CD4-positive, alpha-beta memory T cell (primary cell): ENCODE data around the gene RBM20. TPM values are rescaled to one million over a fixed set of nuclear protein-coding genes. Genes with fewer than 3 reads are reported as not detected.

ENCODE experiments used
- CTCF ChIA-PET: fragments of 350-600 bp; sonication (Branson Sonifier 250); formaldehyde crosslinking; loops from one replicate; lab custom pipeline; 2021; ENCODE audit warnings: inconsistent platforms; ENCODE audit not compliant: partially characterized antibody; lab: Charles Lee
- POLR2A ChIA-PET: fragments of 350-600 bp; sonication (Branson Sonifier 250); formaldehyde crosslinking; loops from one replicate; lab custom pipeline; 2021; ENCODE audit not compliant: partially characterized antibody; lab: Charles Lee
- DNase-seq, 5 donors: peaks; one replicate each; pipeline versions ENCODE4 v3.0.0 to v3.0.0-alpha.2; 2020 to 2022; ENCODE audit warnings: mixed read lengths in 1 of 5
- H3K27ac ChIP-seq: one replicate; pipeline ENCODE4 v1.7.0; 2013; ENCODE audit warnings: low read depth, low read length
- H3K27me3 ChIP-seq: 2 replicates; pipeline ENCODE4 v1.7.0; 2013; ENCODE audit warnings: mild to moderate bottlenecking, low read length, moderate library complexity; ENCODE audit not compliant: insufficient read depth
- H3K36me3 ChIP-seq: 2 replicates; pipeline ENCODE4 v1.7.0; 2013; ENCODE audit warnings: mild to moderate bottlenecking, low read length, moderate library complexity; ENCODE audit not compliant: insufficient read depth
- H3K4me1 ChIP-seq: 2 replicates; pipeline ENCODE4 v1.7.0; 2013; ENCODE audit warnings: mild to moderate bottlenecking, low read length, moderate library complexity; ENCODE audit not compliant: insufficient read depth
- H3K4me3 ChIP-seq, 2 donors: one replicate each; pipeline ENCODE4 v1.7.0; 2013; ENCODE audit warnings: low read length in 2 of 2, mild to moderate bottlenecking in 1 of 2
- H3K9me3 ChIP-seq, 2 donors: one replicate each; pipeline ENCODE4 v1.7.0; 2013; ENCODE audit warnings: low read length in 2 of 2, control low read depth in 1 of 2; ENCODE audit not compliant: control insufficient read depth in 1 of 2
- H3K27ac Mint-ChIP-seq, 7 donors: one replicate each; pipeline ENCODE4 v1.8.0; 2020 to 2021; ENCODE audit warnings: mixed read lengths in 7 of 7, mild to moderate bottlenecking in 6 of 7, inconsistent platforms in 3 of 7, moderate library complexity in 3 of 7
- H3K27me3 Mint-ChIP-seq, 2 donors: one replicate each; pipeline ENCODE4 v1.8.0; 2020 to 2021; ENCODE audit warnings: mixed read lengths in 2 of 2
- H3K36me3 Mint-ChIP-seq, 2 donors: one replicate each; pipeline ENCODE4 v1.8.0; 2020 to 2021; ENCODE audit warnings: mixed read lengths in 2 of 2, inconsistent platforms in 1 of 2, mild to moderate bottlenecking in 1 of 2
- H3K4me1 Mint-ChIP-seq, 4 donors: one replicate each; pipeline ENCODE4 v1.8.0; 2020 to 2021; ENCODE audit warnings: mixed read lengths in 4 of 4, mild to moderate bottlenecking in 1 of 4
- H3K4me3 Mint-ChIP-seq, 8 donors: one replicate each; pipeline ENCODE4 v1.8.0; 2020 to 2021; ENCODE audit warnings: mixed read lengths in 8 of 8, mild to moderate bottlenecking in 7 of 8, moderate library complexity in 6 of 8, inconsistent platforms in 3 of 8
- H3K9me3 Mint-ChIP-seq, 8 donors: one replicate each; pipeline ENCODE4 v1.8.0; 2020 to 2021; ENCODE audit warnings: mixed read lengths in 8 of 8, mild to moderate bottlenecking in 5 of 8, inconsistent platforms in 3 of 8, moderate library complexity in 1 of 8
- intact Hi-C: fragments of 100-400 bp; cut with micrococcal nuclease; formaldehyde crosslinking; loops from one replicate; pipeline ENCODE4 v1.15.1; 2023
- polyA plus RNA-seq, 2 donors: library from polyadenylated mRNA; unstranded; fragments of 300-500 nt; fragmentation: Illumina TruSeq; gene quantifications; one replicate each; pipeline ENCODE4 v1.2.3, GENCODE V29; 2021
- total RNA-seq, 2 experiments: library from RNA; stranded (reverse); gene quantifications; one replicate each; pipeline ENCODE4 v1.2.3, GENCODE V29; 2021

Gene RBM20
- total and polyA plus RNA-seq, 4 experiments from 2014 or later: 0.03 TPM; not detected in 3

GRCh38 chr10:110686949-110687348 lies 42.8 kb downstream of the RBM20 start:
- ChIA-PET CTCF (interaction anchor here (2.0 kb wide), 1 partner anchor 15 kb away, joined by 8 read pairs; no protein-coding TSS in a partner anchor), POLR2A (no interaction called here)
- intact Hi-C loops: no loop called here
- H3K4me3 ChIP-seq: no peak overlapping the region
- Mint-ChIP-seq H3K4me1 (no peaks in the 10 kb centered on the region), H3K36me3 (no peaks in the 10 kb centered on the region), H3K27ac (no peak overlapping the region), H3K27me3 (peaks cover 3 to 9% of the 10 kb centered on the region in 2 donors), H3K9me3 (peaks cover 0 to 5% (median 0%) of the 10 kb centered on the region in 8 donors), H3K4me3 (no peak overlapping the region)
- H3K27ac ChIP-seq: no peak overlapping the region
- H3K27me3 ChIP-seq: no peaks in the 10 kb centered on the region
- no peak for DNase-seq
- no peaks in the 10 kb centered on the region for H3K4me1 ChIP-seq
- no peaks in the 10 kb centered on the region for H3K9me3 ChIP-seq
- H3K36me3 ChIP-seq: no peaks in the 10 kb centered on the region

- no peak for DNase-seq
- no peak overlapping the region for H3K27ac ChIP-seq
- POLR2A ChIA-PET: no interaction called here
- CTCF ChIA-PET: interaction anchor here (1.1 to 2.0 kb wide), 2 partner anchors 15 to 76 kb away, joined by 4 to 8 read pairs; no protein-coding TSS in a partner anchor
- H3K4me3 ChIP-seq: no peak overlapping the region
- Mint-ChIP-seq H3K27ac (no peak overlapping the region), H3K36me3 (no peaks in the 10 kb centered on the region), H3K9me3 (peaks cover 0 to 5% (median under 1%) of the 10 kb centered on the region in 8 donors), H3K27me3 (peaks cover 3 to 8% of the 10 kb centered on the region in 2 donors), H3K4me3 (no peak overlapping the region), H3K4me1 (no peaks in the 10 kb centered on the region)
- intact Hi-C loops: no loop called here
- H3K27me3 ChIP-seq: no peaks in the 10 kb centered on the region
- H3K4me1 ChIP-seq: no peaks in the 10 kb centered on the region
- H3K36me3 ChIP-seq: no peaks in the 10 kb centered on the region
- H3K9me3 ChIP-seq: no peaks in the 10 kb centered on the region
Measured at GRCh38 chr10:110687400-110687799, 43.3 kb downstream of the RBM20 start.

GRCh38 chr10:110691139-110691538 lies 47.0 kb downstream of the RBM20 start:
- H3K27me3 ChIP-seq: no peaks in the 10 kb centered on the region
- H3K36me3 ChIP-seq: no peaks in the 10 kb centered on the region
- Mint-ChIP-seq H3K4me3 (no peak overlapping the region), H3K27ac (no peak overlapping the region), H3K9me3 (peaks cover 0 to 12% (median 5%) of the 10 kb centered on the region in 8 donors), H3K36me3 (peaks cover 0 to 5% of the 10 kb centered on the region in 2 donors), H3K27me3 (peaks cover under 1 to 2% of the 10 kb centered on the region in 2 donors), H3K4me1 (no peaks in the 10 kb centered on the region)
- ChIA-PET POLR2A (no interaction called here), CTCF (no interaction called here)
- intact Hi-C loops: no loop called here
- no peak overlapping the region for H3K27ac ChIP-seq
- no peak for DNase-seq
- H3K4me3 ChIP-seq: no peak overlapping the region
- H3K9me3 ChIP-seq: no peaks in the 10 kb centered on the region
- H3K4me1 ChIP-seq: no peaks in the 10 kb centered on the region

GRCh38 chr10:110694263-110694662 lies 50.1 kb downstream of the RBM20 start:
- intact Hi-C loops: no loop called here
- no peak overlapping the region for H3K4me3 ChIP-seq
- H3K9me3 Mint-ChIP-seq: peaks cover 0 to 12% (median 5%) of the 10 kb centered on the region in 8 donors
- CTCF ChIA-PET: interaction anchor here (0.7 kb wide), 1 partner anchor 22 kb away, joined by 3 read pairs; no protein-coding TSS in a partner anchor
- no peaks in the 10 kb centered on the region for H3K27me3 ChIP-seq
- no peak overlapping the region for H3K27ac ChIP-seq
- H3K4me1 Mint-ChIP-seq: no peaks in the 10 kb centered on the region
- no peaks in the 10 kb centered on the region for H3K36me3 ChIP-seq
- no peaks in the 10 kb centered on the region for H3K4me1 ChIP-seq
- H3K27ac Mint-ChIP-seq: no peak overlapping the region
- peaks cover 2% of the 10 kb centered on the region in 2 donors for H3K27me3 Mint-ChIP-seq
- H3K36me3 Mint-ChIP-seq: peaks cover 0 to 7% of the 10 kb centered on the region in 2 donors
- H3K4me3 Mint-ChIP-seq: no peak overlapping the region
- POLR2A ChIA-PET: no interaction called here
- H3K9me3 ChIP-seq: no peaks in the 10 kb centered on the region
- DNase-seq: no peak

GRCh38 chr10:110694820-110695538 lies 50.8 kb downstream of the RBM20 start:
- intact Hi-C loops: no loop called here
- Histone ChIP-seq H3K36me3 (no peaks in the 10 kb centered on the region), H3K9me3 (no peaks in the 10 kb centered on the region), H3K27me3 (no peaks in the 10 kb centered on the region), H3K4me1 (no peaks in the 10 kb centered on the region), H3K4me3 (no peak overlapping the region), H3K27ac (no peak overlapping the region)
- Mint-ChIP-seq H3K4me3 (no peak overlapping the region), H3K27ac (no peak overlapping the region), H3K36me3 (peaks cover 0 to 7% of the 10 kb centered on the region in 2 donors), H3K27me3 (peaks cover 2% of the 10 kb centered on the region in 2 donors), H3K9me3 (peaks cover 0 to 12% (median 5%) of the 10 kb centered on the region in 8 donors), H3K4me1 (no peaks in the 10 kb centered on the region)
- POLR2A ChIA-PET: no interaction called here
- CTCF ChIA-PET: no interaction called here
- no peak for DNase-seq

- H3K27me3 Mint-ChIP-seq: peaks cover 2% of the 10 kb centered on the region in 2 donors
- no peak overlapping the region for H3K27ac ChIP-seq
- H3K36me3 Mint-ChIP-seq: peaks cover 0 to 7% of the 10 kb centered on the region in 2 donors
- H3K4me3 ChIP-seq: no peak overlapping the region
- H3K27ac Mint-ChIP-seq: no peak overlapping the region
- no peaks in the 10 kb centered on the region for H3K36me3 ChIP-seq
- H3K4me1 Mint-ChIP-seq: no peaks in the 10 kb centered on the region
- no peaks in the 10 kb centered on the region for H3K27me3 ChIP-seq
- DNase-seq: no peak
- no peaks in the 10 kb centered on the region for H3K9me3 ChIP-seq
- peaks cover 0 to 12% (median 5%) of the 10 kb centered on the region in 8 donors for H3K9me3 Mint-ChIP-seq
- ChIA-PET CTCF (no interaction called here), POLR2A (no interaction called here)
- intact Hi-C loops: no loop called here
- H3K4me1 ChIP-seq: no peaks in the 10 kb centered on the region
- H3K4me3 Mint-ChIP-seq: no peak overlapping the region
Measured at GRCh38 chr10:110695539-110695886, 51.4 kb downstream of the RBM20 start.

GRCh38 chr10:110696436-110696835 lies 52.3 kb downstream of the RBM20 start:
- ChIA-PET POLR2A (no interaction called here), CTCF (no interaction called here)
- no peak overlapping the region for H3K27ac Mint-ChIP-seq
- Histone ChIP-seq H3K4me3 (no peak overlapping the region), H3K27ac (no peak overlapping the region), H3K4me1 (no peaks in the 10 kb centered on the region), H3K27me3 (no peaks in the 10 kb centered on the region), H3K36me3 (no peaks in the 10 kb centered on the region), H3K9me3 (no peaks in the 10 kb centered on the region)
- intact Hi-C loops: no loop called here
- peaks cover 2% of the 10 kb centered on the region in 2 donors for H3K27me3 Mint-ChIP-seq
- no peak overlapping the region for H3K4me3 Mint-ChIP-seq
- DNase-seq: no peak
- no peaks in the 10 kb centered on the region for H3K4me1 Mint-ChIP-seq
- peaks cover 0 to 12% (median 5%) of the 10 kb centered on the region in 8 donors for H3K9me3 Mint-ChIP-seq
- peaks cover 0 to 7% of the 10 kb centered on the region in 2 donors for H3K36me3 Mint-ChIP-seq
